Measurements from ENCODE around the gene HINFP. TPM values are rescaled to one million over a fixed set of nuclear protein-coding genes. Genes with fewer than 3 reads are reported as not detected.

HINFP gene
- total and polyA plus RNA-seq, 2 of the 4 experiments (the other 2 are of a cell fraction), result 9.1 to 15.3 TPM

DNA sequence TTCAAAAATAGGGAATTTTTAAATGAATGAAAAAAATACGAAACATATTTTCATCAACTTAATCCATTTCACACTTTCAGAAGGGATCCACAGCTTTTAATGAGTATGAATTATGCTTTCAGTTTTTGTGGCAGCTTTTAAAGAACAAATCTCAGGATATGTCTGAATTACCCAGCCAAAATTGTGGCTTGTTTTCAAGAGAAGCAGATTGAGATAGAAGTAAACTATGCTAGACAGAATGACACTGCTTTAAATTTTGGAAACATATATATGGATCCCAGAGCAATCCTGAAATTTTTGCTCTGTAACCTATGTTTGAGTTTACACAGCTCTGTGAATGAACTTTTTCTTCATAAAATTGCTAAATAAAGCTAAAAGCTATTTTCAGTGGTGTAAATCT is 2.4 kb upstream of the HINFP start:
- in situ Hi-C loops (cut with MboI; ENCODE audit: low sequenced_read_pairs), result no loop called here
- POLR2A ChIA-PET (ENCODE audit: unreplicated experiment), result interaction anchor here (0.6 kb wide), 1 partner anchor 570 kb away, joined by 3 read pairs; no protein-coding TSS in a partner anchor
- no CpG with 5 or more reads among the region's 1 CpG for WGBS, 2 experiments (ENCODE audit: extremely low coverage in 2 of 2, insufficient read length in 1 of 2)

More for the DNA sequence above, 2.4 kb upstream of the HINFP start:
- TF ChIP-seq RFX5 (IDR thresholded peaks at IDR 0.05; ENCODE audit: low read depth, low read length) (no peak), SMC3 (IDR thresholded peaks at IDR 0.05; ENCODE audit: low read depth, low read length) (no peak), RAD21 (IDR thresholded peaks at IDR 0.05; ENCODE audit: low read length) (no peak), CEBPB (IDR thresholded peaks at IDR 0.05; ENCODE audit: low read depth, low read length) (no peak)
- TF ChIP-seq, protein P1, sequence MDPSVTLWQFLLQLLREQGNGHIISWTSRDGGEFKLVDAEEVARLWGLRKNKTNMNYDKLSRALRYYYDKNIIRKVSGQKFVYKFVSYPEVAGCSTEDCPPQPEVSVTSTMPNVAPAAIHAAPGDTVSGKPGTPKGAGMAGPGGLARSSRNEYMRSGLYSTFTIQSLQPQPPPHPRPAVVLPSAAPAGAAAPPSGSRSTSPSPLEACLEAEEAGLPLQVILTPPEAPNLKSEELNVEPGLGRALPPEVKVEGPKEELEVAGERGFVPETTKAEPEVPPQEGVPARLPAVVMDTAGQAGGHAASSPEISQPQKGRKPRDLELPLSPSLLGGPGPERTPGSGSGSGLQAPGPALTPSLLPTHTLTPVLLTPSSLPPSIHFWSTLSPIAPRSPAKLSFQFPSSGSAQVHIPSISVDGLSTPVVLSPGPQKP (IDR thresholded peaks at IDR 0.05; ENCODE audit: borderline replicate concordance, low read depth, low read length), result no peak
- TF ChIP-seq, protein P2, sequence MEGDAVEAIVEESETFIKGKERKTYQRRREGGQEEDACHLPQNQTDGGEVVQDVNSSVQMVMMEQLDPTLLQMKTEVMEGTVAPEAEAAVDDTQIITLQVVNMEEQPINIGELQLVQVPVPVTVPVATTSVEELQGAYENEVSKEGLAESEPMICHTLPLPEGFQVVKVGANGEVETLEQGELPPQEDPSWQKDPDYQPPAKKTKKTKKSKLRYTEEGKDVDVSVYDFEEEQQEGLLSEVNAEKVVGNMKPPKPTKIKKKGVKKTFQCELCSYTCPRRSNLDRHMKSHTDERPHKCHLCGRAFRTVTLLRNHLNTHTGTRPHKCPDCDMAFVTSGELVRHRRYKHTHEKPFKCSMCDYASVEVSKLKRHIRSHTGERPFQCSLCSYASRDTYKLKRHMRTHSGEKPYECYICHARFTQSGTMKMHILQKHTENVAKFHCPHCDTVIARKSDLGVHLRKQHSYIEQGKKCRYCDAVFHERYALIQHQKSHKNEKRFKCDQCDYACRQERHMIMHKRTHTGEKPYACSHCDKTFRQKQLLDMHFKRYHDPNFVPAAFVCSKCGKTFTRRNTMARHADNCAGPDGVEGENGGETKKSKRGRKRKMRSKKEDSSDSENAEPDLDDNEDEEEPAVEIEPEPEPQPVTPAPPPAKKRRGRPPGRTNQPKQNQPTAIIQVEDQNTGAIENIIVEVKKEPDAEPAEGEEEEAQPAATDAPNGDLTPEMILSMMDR (conservative IDR thresholded peaks at IDR 0.05; ENCODE audit: low read depth, low read length), result no peak
- TF ChIP-seq, protein P3, sequence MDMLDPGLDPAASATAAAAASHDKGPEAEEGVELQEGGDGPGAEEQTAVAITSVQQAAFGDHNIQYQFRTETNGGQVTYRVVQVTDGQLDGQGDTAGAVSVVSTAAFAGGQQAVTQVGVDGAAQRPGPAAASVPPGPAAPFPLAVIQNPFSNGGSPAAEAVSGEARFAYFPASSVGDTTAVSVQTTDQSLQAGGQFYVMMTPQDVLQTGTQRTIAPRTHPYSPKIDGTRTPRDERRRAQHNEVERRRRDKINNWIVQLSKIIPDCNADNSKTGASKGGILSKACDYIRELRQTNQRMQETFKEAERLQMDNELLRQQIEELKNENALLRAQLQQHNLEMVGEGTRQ (IDR thresholded peaks at IDR 0.05; ENCODE audit: low read depth, low read length), result no peak
- Histone ChIP-seq H4K20me1 (ENCODE audit: insufficient read depth, low read length) (no peaks in the 10 kb centered on the region; the same call in 1 of the 2 replicates), H2BK15ac (ENCODE audit: low read depth, low read length) (no peak overlapping the region), H2BK120ac (ENCODE audit: low read depth, low read length) (no peak overlapping the region), H2AK5ac (ENCODE audit: low read depth, low read length) (no peak overlapping the region), H3K36me3 (ENCODE audit: control insufficient read depth, insufficient read depth, low read length) (peaks cover 13% of the 10 kb centered on the region), H3K4me2 (ENCODE audit: low read depth, low read length) (no peak overlapping the region), H2BK5ac (ENCODE audit: low read depth, low read length, poor library complexity, severe bottlenecking) (no peak overlapping the region), H3K4ac (ENCODE audit: low read depth, low read length) (no peak overlapping the region), H3K9me3 (ENCODE audit: control insufficient read depth, insufficient read depth, low read length) (no peaks in the 10 kb centered on the region), H3K56ac (ENCODE audit: extremely low read depth, insufficient read depth, low read length) (no peak overlapping the region), H3K14ac (replicated peaks; ENCODE audit: low read depth, low read length) (no peak overlapping the region), H3K18ac (ENCODE audit: low read depth, low read length) (no peak overlapping the region), H4K5ac (ENCODE audit: low read depth, low read length) (no peak overlapping the region), H3K9me1 (ENCODE audit: insufficient read depth, low read length) (peaks cover 4% of the 10 kb centered on the region), H3K27ac (ENCODE audit: insufficient read depth, low read length) (no peak overlapping the region), H4K91ac (ENCODE audit: insufficient read depth, low read depth, low read length) (no peak overlapping the region), H2AK9ac (replicated peaks; ENCODE audit: low read depth, low read length, poor library complexity) (no peak overlapping the region), H4K8ac (ENCODE audit: low read depth in 2 of 2, low read length in 2 of 2) (no peak overlapping the region), H3K23ac (ENCODE audit: low read depth, low read length) (no peak overlapping the region), H3K4me3 (ENCODE audit: insufficient read depth, low read depth, low read length) (no peak overlapping the region), H3K9ac (ENCODE audit: low read depth, low read length) (no peak overlapping the region), H2AFZ (replicated peaks; ENCODE audit: low read length, poor library complexity) (no peak overlapping the region), H2BK20ac (ENCODE audit: low read depth, low read length) (no peak overlapping the region), H3K4me1 (ENCODE audit: control insufficient read depth, insufficient read depth, low read length) (peaks cover 1% of the 10 kb centered on the region; the same call in 1 of the 2 replicates), H3K27me3 (ENCODE audit: control insufficient read depth, insufficient read depth, low read length) (no peaks in the 10 kb centered on the region), H3K79me1 (ENCODE audit: low read depth in 1 of 2, low read length in 2 of 2) (peaks cover 10 to 25% of the 10 kb centered on the region in 2 experiments)
- BruUV-seq (replicated peaks), result no TSS peak
- dilution Hi-C loops (cut with HindIII; ENCODE audit: low sequenced_read_pairs, unreplicated experiment) (no loop called here), intact Hi-C loops (cut with micrococcal nuclease) (no loop called here)
- ATAC-seq (ENCODE audit: low read depth) (no peak), DNase-seq (no peak)
- CTCF ChIA-PET, result no interaction called here

Measured in IMR-90 (cell line).